ENCODE data around the gene PELI2.

DNA sequence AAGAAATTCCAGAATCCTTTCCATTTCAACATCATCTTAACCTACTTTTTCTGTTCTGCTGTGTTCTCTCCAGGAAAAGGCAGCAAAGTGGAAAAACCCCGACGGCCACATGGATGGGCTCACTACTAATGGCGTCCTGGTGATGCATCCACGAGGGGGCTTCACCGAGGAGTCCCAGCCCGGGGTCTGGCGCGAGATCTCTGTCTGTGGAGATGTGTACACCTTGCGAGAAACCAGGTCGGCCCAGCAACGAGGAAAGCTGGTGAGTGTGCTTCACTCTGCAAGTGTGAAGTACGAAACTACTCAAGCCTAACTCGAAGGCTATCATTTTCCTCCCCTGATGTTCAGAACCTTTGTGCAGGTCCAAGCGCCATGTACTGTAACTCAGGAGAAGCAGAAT is 172.0 kb downstream of the PELI2 start:
- TF ChIP-seq POLR2A (IDR thresholded peaks at IDR 0.05): no peak
- TF ChIP-seq, protein P1, sequence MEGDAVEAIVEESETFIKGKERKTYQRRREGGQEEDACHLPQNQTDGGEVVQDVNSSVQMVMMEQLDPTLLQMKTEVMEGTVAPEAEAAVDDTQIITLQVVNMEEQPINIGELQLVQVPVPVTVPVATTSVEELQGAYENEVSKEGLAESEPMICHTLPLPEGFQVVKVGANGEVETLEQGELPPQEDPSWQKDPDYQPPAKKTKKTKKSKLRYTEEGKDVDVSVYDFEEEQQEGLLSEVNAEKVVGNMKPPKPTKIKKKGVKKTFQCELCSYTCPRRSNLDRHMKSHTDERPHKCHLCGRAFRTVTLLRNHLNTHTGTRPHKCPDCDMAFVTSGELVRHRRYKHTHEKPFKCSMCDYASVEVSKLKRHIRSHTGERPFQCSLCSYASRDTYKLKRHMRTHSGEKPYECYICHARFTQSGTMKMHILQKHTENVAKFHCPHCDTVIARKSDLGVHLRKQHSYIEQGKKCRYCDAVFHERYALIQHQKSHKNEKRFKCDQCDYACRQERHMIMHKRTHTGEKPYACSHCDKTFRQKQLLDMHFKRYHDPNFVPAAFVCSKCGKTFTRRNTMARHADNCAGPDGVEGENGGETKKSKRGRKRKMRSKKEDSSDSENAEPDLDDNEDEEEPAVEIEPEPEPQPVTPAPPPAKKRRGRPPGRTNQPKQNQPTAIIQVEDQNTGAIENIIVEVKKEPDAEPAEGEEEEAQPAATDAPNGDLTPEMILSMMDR (IDR thresholded peaks at IDR 0.05): no peak

All from testis (tissue), 2 donors.